A673 (cell line): ENCODE data around the gene TTLL10.

Source experiments
- CTCF ChIP-seq: fragments of 300-800, 200-600 bp; sonication (generic); conservative IDR thresholded peaks from 2 replicates; pipeline ENCODE4 v1.5.1; 2017; ENCODE audit warnings: low read depth, mild to moderate bottlenecking, antibody characterized with exemption, low read length, moderate library complexity, mixed read lengths
- EZH2 ChIP-seq: fragments of 200-600 bp; sonication (generic); IDR thresholded peaks from 2 replicates; pipeline ENCODE4 v1.6.1; 2017; ENCODE audit warnings: borderline replicate concordance, low read depth, mild to moderate bottlenecking, mixed read lengths, antibody characterized with exemption, low read length; ENCODE audit not compliant: poor library complexity, severe bottlenecking

GRCh38 chr1:1151306-1151705 lies 22.4 kb upstream of the TTLL10 start:
- no peak for TF ChIP-seq CTCF
- TF ChIP-seq EZH2: no peak
